T-cell (primary cell): Measurements from ENCODE around the gene RPRD2. TPM values are rescaled to one million over a fixed set of nuclear protein-coding genes. Genes with fewer than 3 reads are reported as not detected.

ENCODE experiments used
- ATAC-seq, 4 experiments: fragments of 200-7000 bp in 3 of 4; fragments of 150-1000 bp in 1 of 4; cut with Tn5 transposase; replicated peaks in 1 of 4; 1 replicate in 3 of 4; 2 replicates in 1 of 4; pipeline ENCODE4 v1.10.0; 2021; ENCODE audit warnings: moderate library complexity in 3 of 4, mild to moderate bottlenecking in 2 of 4, moderate number of reproducible peaks in 1 of 4
- CTCF ChIA-PET, 2 donors: fragments of 300-600 bp; sonication (Branson Sonifier 250); formaldehyde crosslinking; loops; one replicate each; lab custom pipeline; 2022; ENCODE audit warnings: antibody characterized with exemption in 2 of 2; lab: Charles Lee
- POLR2A ChIA-PET, 2 donors: fragments of 300-600 bp; sonication (Branson Sonifier 250); formaldehyde crosslinking; loops; one replicate each; lab custom pipeline; 2022; ENCODE audit warnings: antibody characterized with exemption in 2 of 2; lab: Charles Lee
- DNase-seq, 35 experiments: peaks; one replicate each; pipeline versions ENCODE4 v3.0.0 to v3.0.0-alpha.2; 2013 to 2023
- H3K27ac ChIP-seq: one replicate; pipeline ENCODE4 v1.5.1; 2013; ENCODE audit warnings: low read length
- H3K27me3 ChIP-seq, 2 experiments: replicated peaks in 1 of 2; 1 replicate in 1 of 2; 2 replicates in 1 of 2; pipeline versions ENCODE4 v1.6.1 to v1.7.0; 2013; ENCODE audit warnings: low read length in 1 of 2, mixed read lengths in 1 of 2; ENCODE audit not compliant: control insufficient read depth in 2 of 2, insufficient read depth in 2 of 2; ENCODE audit errors: extremely low read depth in 1 of 2
- H3K36me3 ChIP-seq, 2 donors: 1 replicate in 1 of 2; 2 replicates in 1 of 2; pipeline versions ENCODE4 v1.6.1 to v1.7.0; 2013; ENCODE audit warnings: low read length in 1 of 2; ENCODE audit not compliant: control insufficient read depth in 2 of 2, insufficient read depth in 1 of 2; ENCODE audit errors: extremely low read depth in 1 of 2
- H3K4me1 ChIP-seq, 2 experiments: 1 replicate in 1 of 2; 2 replicates in 1 of 2; pipeline versions ENCODE4 v1.6.1 to v1.7.0; 2013; ENCODE audit warnings: low read length in 2 of 2, mixed read lengths in 1 of 2; ENCODE audit not compliant: insufficient read depth in 2 of 2, control insufficient read depth in 1 of 2; ENCODE audit errors: extremely low read depth in 1 of 2
- H3K4me3 ChIP-seq, 2 donors: 1 replicate in 1 of 2; 2 replicates in 1 of 2; pipeline versions ENCODE4 v1.5.1 to v1.7.0; 2013; ENCODE audit warnings: mild to moderate bottlenecking in 2 of 2, low read length in 1 of 2, moderate library complexity in 1 of 2; ENCODE audit not compliant: control insufficient read depth in 1 of 2; ENCODE audit errors: extremely low read depth in 1 of 2
- H3K9me3 ChIP-seq: 2 replicates; pipeline ENCODE4 v1.7.0; 2013
- H3K27ac Mint-ChIP-seq, 2 donors: one replicate each; pipeline ENCODE4 v1.8.0; 2020 to 2021; ENCODE audit warnings: mild to moderate bottlenecking in 2 of 2, mixed read lengths in 2 of 2
- H3K27me3 Mint-ChIP-seq, 2 donors: one replicate each; pipeline ENCODE4 v1.8.0; 2021 to 2022; ENCODE audit warnings: mixed read lengths in 2 of 2
- H3K36me3 Mint-ChIP-seq: one replicate; pipeline ENCODE4 v1.8.0; 2021; ENCODE audit warnings: mixed read lengths
- H3K4me1 Mint-ChIP-seq, 3 donors: one replicate each; pipeline ENCODE4 v1.8.0; 2020 to 2022; ENCODE audit warnings: mixed read lengths in 3 of 3, mild to moderate bottlenecking in 1 of 3
- H3K4me3 Mint-ChIP-seq, 3 donors: one replicate each; pipeline ENCODE4 v1.8.0; 2020 to 2022; ENCODE audit warnings: mild to moderate bottlenecking in 3 of 3, mixed read lengths in 3 of 3, moderate library complexity in 3 of 3
- H3K9me3 Mint-ChIP-seq, 3 donors: one replicate each; pipeline ENCODE4 v1.8.0; 2020 to 2022; ENCODE audit warnings: mixed read lengths in 3 of 3
- WGBS: methylation state at CpG from one replicate; pipeline ENCODE4 v1.1.5; 2013; ENCODE audit warnings: missing lambda C conversion rate; ENCODE audit not compliant: insufficient coverage; 5-methylcytosine and 5-hydroxymethylcytosine counted together
- total RNA-seq, 35 experiments: library from RNA in 6 of 35; stranded (reverse) in 6 of 35; fragments of 120-200 nt in 1 of 35; gene quantifications; one replicate each; pipeline versions ENCODE4 v1.2.1 to v1.2.4 and lab custom pipeline; 2013 to 2026

The RPRD2 gene
- total RNA-seq, 5 donors from 2014 or later (not counting 1 experiment from before 2014, with no cell fraction given), result 44.2 to 50.6 (median 46.7) TPM

GRCh38 chr1:150507912-150508864 is 144.2 kb downstream of the RPRD2 start, which contains the start of gene ECM1:
Gene ECM1, plus strand, starts transcription at chr1:150508109. Its CDS starts 101 bp downstream, at chr1:150508210.
- no peaks in the 10 kb centered on the region for H3K4me1 ChIP-seq
- POLR2A ChIA-PET, result interaction anchor here in 1 of 2 donors (0.6 kb wide), 1 partner anchor 182 kb away, joined by 3 read pairs; no protein-coding TSS in a partner anchor
- H3K27me3 Mint-ChIP-seq, result no peaks in the 10 kb centered on the region
- H3K36me3 ChIP-seq, result peaks cover 14 to 35% of the 10 kb centered on the region in 2 donors
- CTCF ChIA-PET, result no interaction called here
- DNase-seq (no peak), ATAC-seq (no peak)
- H3K9me3 ChIP-seq, result no peaks in the 10 kb centered on the region
- H3K36me3 Mint-ChIP-seq, result peaks cover 39% of the 10 kb centered on the region
- no peak within 1 kb of the TSS for H3K4me3 ChIP-seq
- no peak within 1 kb of the TSS for H3K4me3 Mint-ChIP-seq
- WGBS, result 67% methylated on average over 3 of the region's 7 CpGs
- no peak within 1 kb of the TSS for H3K27ac ChIP-seq
- H3K27ac Mint-ChIP-seq, result peak within 1 kb of the TSS; percentile 23 to 34
- peaks cover 0 to 7% (median 0%) of the 10 kb centered on the region in 3 donors for H3K4me1 Mint-ChIP-seq
- H3K27me3 ChIP-seq, result no peaks in the 10 kb centered on the region
- H3K9me3 Mint-ChIP-seq, result no peaks in the 10 kb centered on the region

GRCh38 chr1:150508982-150509381 is 145.0 kb downstream of the RPRD2 start:
- no CpG with 5 or more reads among the region's 4 CpGs for WGBS
- Histone ChIP-seq H3K27ac (no peak overlapping the region), H3K27me3 (no peaks in the 10 kb centered on the region), H3K36me3 (peaks cover 14 to 32% of the 10 kb centered on the region in 2 donors), H3K4me1 (no peaks in the 10 kb centered on the region), H3K9me3 (no peaks in the 10 kb centered on the region), H3K4me3 (no peak overlapping the region)
- H3K4me3 Mint-ChIP-seq, result no peak overlapping the region
- peaks cover 34% of the 10 kb centered on the region for H3K36me3 Mint-ChIP-seq
- no peak overlapping the region for H3K27ac Mint-ChIP-seq
- no peaks in the 10 kb centered on the region for H3K9me3 Mint-ChIP-seq
- CTCF ChIA-PET, result no interaction called here
- H3K27me3 Mint-ChIP-seq, result no peaks in the 10 kb centered on the region
- H3K4me1 Mint-ChIP-seq, result peaks cover 0 to 7% (median 0%) of the 10 kb centered on the region in 3 donors
- no peak for ATAC-seq
- no peak for DNase-seq
- POLR2A ChIA-PET, result no interaction called here

- ChIA-PET CTCF (no interaction called here), POLR2A (interaction anchor here in 1 of 2 donors (0.7 kb wide), 1 partner anchor 13 kb away, joined by 3 read pairs; no protein-coding TSS in a partner anchor)
- WGBS, result 93% methylated on average over 11 of the region's 12 CpGs
- ATAC-seq, result no peak
- Histone ChIP-seq H3K4me1 (peaks cover 0 to 11% of the 10 kb centered on the region in 2 experiments), H3K36me3 (peaks cover 5 to 9% of the 10 kb centered on the region in 2 donors), H3K9me3 (no peaks in the 10 kb centered on the region), H3K4me3 (no peak overlapping the region), H3K27me3 (no peaks in the 10 kb centered on the region), H3K27ac (no peak overlapping the region)
- Mint-ChIP-seq H3K36me3 (peaks cover 10% of the 10 kb centered on the region), H3K9me3 (no peaks in the 10 kb centered on the region), H3K27me3 (no peaks in the 10 kb centered on the region), H3K4me1 (peaks cover 8 to 21% (median 19%) of the 10 kb centered on the region in 3 donors), H3K4me3 (no peak overlapping the region), H3K27ac (no peak overlapping the region)
- DNase-seq, result no peak
Observed at GRCh38 chr1:150511551-150511950, 147.6 kb downstream of the RPRD2 start.

GRCh38 chr1:150511985-150512660 is 148.2 kb downstream of the RPRD2 start:
- no peak for DNase-seq
- Mint-ChIP-seq H3K4me1 (peaks cover 11 to 25% (median 22%) of the 10 kb centered on the region in 3 donors), H3K27me3 (no peaks in the 10 kb centered on the region), H3K9me3 (no peaks in the 10 kb centered on the region), H3K36me3 (peaks cover 4% of the 10 kb centered on the region), H3K27ac (no peak overlapping the region), H3K4me3 (no peak overlapping the region)
- no peak overlapping the region for H3K27ac ChIP-seq
- H3K4me3 ChIP-seq, result no peak overlapping the region
- ChIA-PET CTCF (no interaction called here), POLR2A (no interaction called here)
- peaks cover 0 to 11% of the 10 kb centered on the region in 2 experiments for H3K4me1 ChIP-seq
- no peak for ATAC-seq
- H3K27me3 ChIP-seq, result no peaks in the 10 kb centered on the region
- 93% methylated on average over 15 of the region's 17 CpGs for WGBS
- H3K9me3 ChIP-seq, result no peaks in the 10 kb centered on the region
- H3K36me3 ChIP-seq, result peaks cover 0 to 3% of the 10 kb centered on the region in 2 donors

GRCh38 chr1:150512846-150513245 is 148.9 kb downstream of the RPRD2 start:
- Histone ChIP-seq H3K4me1 (peaks cover 0 to 11% of the 10 kb centered on the region in 2 experiments), H3K27ac (no peak overlapping the region), H3K36me3 (no peaks in the 10 kb centered on the region), H3K27me3 (no peaks in the 10 kb centered on the region), H3K9me3 (no peaks in the 10 kb centered on the region), H3K4me3 (no peak overlapping the region)
- ATAC-seq (no peak), DNase-seq (no peak)
- peaks cover under 1% of the 10 kb centered on the region for H3K36me3 Mint-ChIP-seq
- H3K4me1 Mint-ChIP-seq, result peaks cover 11 to 25% (median 22%) of the 10 kb centered on the region in 3 donors
- no peak overlapping the region for H3K27ac Mint-ChIP-seq
- no CpG with 5 or more reads among the region's 2 CpGs for WGBS
- H3K27me3 Mint-ChIP-seq, result no peaks in the 10 kb centered on the region
- H3K4me3 Mint-ChIP-seq, result no peak overlapping the region
- POLR2A ChIA-PET, result no interaction called here
- CTCF ChIA-PET, result no interaction called here
- no peaks in the 10 kb centered on the region for H3K9me3 Mint-ChIP-seq

GRCh38 chr1:150513351-150513791 is 149.4 kb downstream of the RPRD2 start:
- Histone ChIP-seq H3K27ac (no peak overlapping the region), H3K4me1 (peaks cover 0 to 11% of the 10 kb centered on the region in 2 experiments), H3K27me3 (no peaks in the 10 kb centered on the region), H3K9me3 (no peaks in the 10 kb centered on the region), H3K4me3 (no peak overlapping the region), H3K36me3 (no peaks in the 10 kb centered on the region)
- DNase-seq, result no peak
- CTCF ChIA-PET, result no interaction called here
- H3K36me3 Mint-ChIP-seq, result no peaks in the 10 kb centered on the region
- no peaks in the 10 kb centered on the region for H3K27me3 Mint-ChIP-seq
- WGBS, result 87% methylated on average over 7 of the region's 7 CpGs
- no peaks in the 10 kb centered on the region for H3K9me3 Mint-ChIP-seq
- ATAC-seq, result no peak
- peaks cover 11 to 25% (median 22%) of the 10 kb centered on the region in 3 donors for H3K4me1 Mint-ChIP-seq
- H3K27ac Mint-ChIP-seq, result no peak overlapping the region
- H3K4me3 Mint-ChIP-seq, result peak overlapping the region in 1 of 3 donors; percentile 37
- POLR2A ChIA-PET, result interaction anchor here in 1 of 2 donors (0.6 kb wide), 1 partner anchor 403 kb away, joined by 3 read pairs; no protein-coding TSS in a partner anchor
